T-cell (primary cell): Measurements from ENCODE around the gene GRHL3. TPM values are rescaled to one million over a fixed set of nuclear protein-coding genes. Genes with fewer than 3 reads are reported as not detected.

Experiments used
- ATAC-seq, 4 experiments: fragments of 200-7000 bp in 3 of 4; fragments of 150-1000 bp in 1 of 4; cut with Tn5 transposase; replicated peaks in 1 of 4; 1 replicate in 3 of 4; 2 replicates in 1 of 4; pipeline ENCODE4 v1.10.0; 2021; ENCODE audit warnings: moderate library complexity in 3 of 4, mild to moderate bottlenecking in 2 of 4, moderate number of reproducible peaks in 1 of 4
- CTCF ChIA-PET, 2 donors: fragments of 300-600 bp; sonication (Branson Sonifier 250); formaldehyde crosslinking; loops; one replicate each; lab custom pipeline; 2022; ENCODE audit warnings: antibody characterized with exemption in 2 of 2; lab: Charles Lee
- POLR2A ChIA-PET, 2 donors: fragments of 300-600 bp; sonication (Branson Sonifier 250); formaldehyde crosslinking; loops; one replicate each; lab custom pipeline; 2022; ENCODE audit warnings: antibody characterized with exemption in 2 of 2; lab: Charles Lee
- DNase-seq, 35 experiments: peaks; one replicate each; pipeline versions ENCODE4 v3.0.0 to v3.0.0-alpha.2; 2013 to 2023
- H3K27ac ChIP-seq: one replicate; pipeline ENCODE4 v1.5.1; 2013; ENCODE audit warnings: low read length
- H3K27me3 ChIP-seq, 2 experiments: replicated peaks in 1 of 2; 1 replicate in 1 of 2; 2 replicates in 1 of 2; pipeline versions ENCODE4 v1.6.1 to v1.7.0; 2013; ENCODE audit warnings: low read length in 1 of 2, mixed read lengths in 1 of 2; ENCODE audit not compliant: control insufficient read depth in 2 of 2, insufficient read depth in 2 of 2; ENCODE audit errors: extremely low read depth in 1 of 2
- H3K36me3 ChIP-seq, 2 donors: 1 replicate in 1 of 2; 2 replicates in 1 of 2; pipeline versions ENCODE4 v1.6.1 to v1.7.0; 2013; ENCODE audit warnings: low read length in 1 of 2; ENCODE audit not compliant: control insufficient read depth in 2 of 2, insufficient read depth in 1 of 2; ENCODE audit errors: extremely low read depth in 1 of 2
- H3K4me1 ChIP-seq, 2 experiments: 1 replicate in 1 of 2; 2 replicates in 1 of 2; pipeline versions ENCODE4 v1.6.1 to v1.7.0; 2013; ENCODE audit warnings: low read length in 2 of 2, mixed read lengths in 1 of 2; ENCODE audit not compliant: insufficient read depth in 2 of 2, control insufficient read depth in 1 of 2; ENCODE audit errors: extremely low read depth in 1 of 2
- H3K4me3 ChIP-seq, 2 donors: 1 replicate in 1 of 2; 2 replicates in 1 of 2; pipeline versions ENCODE4 v1.5.1 to v1.7.0; 2013; ENCODE audit warnings: mild to moderate bottlenecking in 2 of 2, low read length in 1 of 2, moderate library complexity in 1 of 2; ENCODE audit not compliant: control insufficient read depth in 1 of 2; ENCODE audit errors: extremely low read depth in 1 of 2
- H3K9me3 ChIP-seq: 2 replicates; pipeline ENCODE4 v1.7.0; 2013
- H3K27ac Mint-ChIP-seq, 2 donors: one replicate each; pipeline ENCODE4 v1.8.0; 2020 to 2021; ENCODE audit warnings: mild to moderate bottlenecking in 2 of 2, mixed read lengths in 2 of 2
- H3K27me3 Mint-ChIP-seq, 2 donors: one replicate each; pipeline ENCODE4 v1.8.0; 2021 to 2022; ENCODE audit warnings: mixed read lengths in 2 of 2
- H3K36me3 Mint-ChIP-seq: one replicate; pipeline ENCODE4 v1.8.0; 2021; ENCODE audit warnings: mixed read lengths
- H3K4me1 Mint-ChIP-seq, 3 donors: one replicate each; pipeline ENCODE4 v1.8.0; 2020 to 2022; ENCODE audit warnings: mixed read lengths in 3 of 3, mild to moderate bottlenecking in 1 of 3
- H3K4me3 Mint-ChIP-seq, 3 donors: one replicate each; pipeline ENCODE4 v1.8.0; 2020 to 2022; ENCODE audit warnings: mild to moderate bottlenecking in 3 of 3, mixed read lengths in 3 of 3, moderate library complexity in 3 of 3
- H3K9me3 Mint-ChIP-seq, 3 donors: one replicate each; pipeline ENCODE4 v1.8.0; 2020 to 2022; ENCODE audit warnings: mixed read lengths in 3 of 3
- WGBS: methylation state at CpG from one replicate; pipeline ENCODE4 v1.1.5; 2013; ENCODE audit warnings: missing lambda C conversion rate; ENCODE audit not compliant: insufficient coverage; 5-methylcytosine and 5-hydroxymethylcytosine counted together
- total RNA-seq, 35 experiments: library from RNA in 6 of 35; stranded (reverse) in 6 of 35; fragments of 120-200 nt in 1 of 35; gene quantifications; one replicate each; pipeline versions ENCODE4 v1.2.1 to v1.2.4 and lab custom pipeline; 2013 to 2026

Gene GRHL3
- total RNA-seq, 5 donors from 2014 or later (not counting 1 experiment from before 2014, with no cell fraction given), result not detected

DNA sequence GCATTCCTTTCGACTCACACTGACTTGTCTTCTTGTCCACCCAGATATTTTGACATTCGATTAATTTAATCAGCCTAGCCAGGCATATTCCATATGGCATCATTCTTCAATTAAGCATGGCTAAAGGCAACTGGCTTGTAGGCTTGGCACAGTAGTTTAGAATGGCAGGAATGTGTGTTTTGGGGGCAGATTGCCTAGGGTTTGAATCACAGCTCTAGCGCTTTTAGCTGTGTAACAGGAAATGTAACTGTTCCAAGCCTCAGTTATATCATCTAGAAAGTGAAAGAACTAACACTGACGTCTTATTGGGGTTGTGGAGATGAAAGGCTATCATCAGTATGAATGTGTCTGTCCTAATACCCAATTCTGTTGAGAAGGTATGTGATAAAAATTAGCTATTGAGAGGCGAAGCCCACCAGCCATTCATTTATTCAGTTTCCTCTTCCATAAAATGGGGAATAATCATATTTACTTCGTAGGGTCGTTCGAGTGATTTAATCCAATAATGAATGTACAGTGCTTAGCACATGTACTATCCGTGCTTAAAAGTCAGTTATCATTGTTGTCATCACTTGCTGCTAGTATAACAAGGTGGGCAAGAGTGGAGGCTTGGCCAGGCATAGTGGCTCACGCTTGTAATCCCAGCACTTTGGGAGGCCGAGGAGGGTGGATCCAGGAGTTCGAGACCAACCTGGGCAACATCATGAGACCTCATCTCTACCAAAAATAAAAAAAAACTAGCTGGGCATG is 41.6 kb upstream of the GRHL3 start:
- no peak for DNase-seq
- H3K27ac Mint-ChIP-seq, result no peak overlapping the region
- H3K4me3 ChIP-seq, result no peak overlapping the region

DNA sequence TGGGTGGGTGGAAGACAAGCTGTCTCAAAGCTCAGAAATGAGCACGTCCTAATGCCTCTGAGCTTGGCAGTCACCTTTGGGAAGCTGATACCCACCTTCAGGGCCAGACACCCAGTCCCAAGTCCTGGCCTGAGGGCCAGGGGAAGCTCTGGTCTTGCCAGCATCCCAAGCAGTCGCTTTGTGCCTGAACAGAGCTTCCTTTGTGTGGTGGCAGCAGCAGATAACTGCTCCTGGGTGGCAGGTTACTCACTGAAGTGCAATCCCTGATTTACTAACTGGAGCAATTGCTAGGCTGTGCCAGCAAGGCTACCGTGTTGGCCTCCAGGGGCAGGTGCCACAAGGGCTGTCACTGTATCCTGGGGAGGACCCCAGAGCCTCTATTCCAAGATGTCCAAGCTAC is 40.4 kb upstream of the GRHL3 start:
- CTCF ChIA-PET, result interaction anchor here in 1 of 2 donors (0.7 kb wide), 2 partner anchors 131 to 602 kb away, joined by 3 read pairs; no protein-coding TSS in a partner anchor
- WGBS, result 100% methylated on average over 2 of the region's 3 CpGs

More for the DNA sequence above, 41.6 kb upstream of the GRHL3 start:
- peaks cover 0 to 6% (median 3%) of the 10 kb centered on the region in 3 donors for H3K4me1 Mint-ChIP-seq
- POLR2A ChIA-PET, result no interaction called here
- CTCF ChIA-PET, result interaction anchor here in 1 of 2 donors (0.9 kb wide), 1 partner anchor 114 kb away, joined by 4 read pairs; no protein-coding TSS in a partner anchor
- H3K4me3 Mint-ChIP-seq, result peak overlapping the region in 1 of 3 donors; percentile 59
- H3K9me3 ChIP-seq, result no peaks in the 10 kb centered on the region
- peaks cover 4 to 5% (median 4%) of the 10 kb centered on the region in 3 donors for H3K9me3 Mint-ChIP-seq
- peaks cover 0 to 27% of the 10 kb centered on the region in 2 experiments for H3K27me3 ChIP-seq
- peaks cover 12 to 28% of the 10 kb centered on the region in 2 donors for H3K27me3 Mint-ChIP-seq
- peaks cover 7% of the 10 kb centered on the region for H3K36me3 Mint-ChIP-seq
- no peak for ATAC-seq
- H3K27ac ChIP-seq, result no peak overlapping the region
- no peaks in the 10 kb centered on the region for H3K36me3 ChIP-seq
- peaks cover 0 to 3% of the 10 kb centered on the region in 2 experiments for H3K4me1 ChIP-seq
- 55% methylated on average over 6 of the region's 12 CpGs for WGBS

DNA sequence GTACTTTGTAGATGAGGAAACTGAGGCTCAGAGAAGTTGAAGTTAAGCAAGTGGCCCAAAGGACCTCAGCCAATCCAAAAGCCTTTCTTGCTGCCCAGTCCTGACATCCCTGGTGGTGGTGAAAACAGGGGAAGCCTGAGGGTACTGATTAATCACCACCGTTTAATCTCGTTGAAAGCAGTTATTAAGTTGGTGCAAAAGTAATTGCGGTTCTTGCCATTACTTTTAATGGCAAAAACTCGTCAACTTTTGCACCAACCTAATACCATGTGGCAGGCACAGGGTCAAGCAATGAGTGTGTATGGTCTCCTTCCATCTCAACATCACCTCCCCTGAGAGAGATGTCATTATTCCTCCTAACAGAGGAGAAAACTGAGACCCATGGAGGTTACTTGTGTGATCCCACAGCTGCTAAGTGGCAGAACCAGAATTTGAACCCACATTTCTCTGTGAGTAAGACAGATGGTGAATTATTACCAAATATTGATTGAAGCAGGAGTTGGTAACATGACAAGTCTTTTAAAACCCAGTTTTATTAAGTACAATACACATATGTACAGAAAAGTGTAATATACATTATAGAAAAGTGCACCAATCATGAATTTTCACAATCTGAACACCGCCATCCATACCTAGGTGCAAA is 39.4 kb upstream of the GRHL3 start:
- no peak for ATAC-seq
- H3K36me3 Mint-ChIP-seq, result no peaks in the 10 kb centered on the region
- peaks cover 0 to 6% (median 3%) of the 10 kb centered on the region in 3 donors for H3K4me1 Mint-ChIP-seq
- DNase-seq, result no peak
- Histone ChIP-seq H3K27ac (no peak overlapping the region), H3K9me3 (no peaks in the 10 kb centered on the region), H3K4me3 (no peak overlapping the region), H3K4me1 (peaks cover 0 to 3% of the 10 kb centered on the region in 2 experiments), H3K36me3 (no peaks in the 10 kb centered on the region), H3K27me3 (peaks cover 0 to 17% of the 10 kb centered on the region in 2 experiments)
- H3K27ac Mint-ChIP-seq, result no peak overlapping the region
- peaks cover 0 to 13% of the 10 kb centered on the region in 2 donors for H3K27me3 Mint-ChIP-seq
- POLR2A ChIA-PET, result no interaction called here
- no CpG with 5 or more reads among the region's 5 CpGs for WGBS
- no peak overlapping the region for H3K4me3 Mint-ChIP-seq
- H3K9me3 Mint-ChIP-seq, result no peaks in the 10 kb centered on the region
- CTCF ChIA-PET, result interaction anchor here in 1 of 2 donors (0.6 kb wide), 1 partner anchor 551 kb away, joined by 4 read pairs; no protein-coding TSS in a partner anchor

More for the DNA sequence above, 40.4 kb upstream of the GRHL3 start:
- no peak for DNase-seq
- H3K27ac Mint-ChIP-seq, result no peak overlapping the region
- no peak overlapping the region for H3K4me3 Mint-ChIP-seq
- no peak for ATAC-seq
- POLR2A ChIA-PET, result no interaction called here
- peaks cover 0 to 27% of the 10 kb centered on the region in 2 experiments for H3K27me3 ChIP-seq
- peaks cover 2% of the 10 kb centered on the region for H3K36me3 Mint-ChIP-seq
- peaks cover 5 to 21% of the 10 kb centered on the region in 2 donors for H3K27me3 Mint-ChIP-seq
- H3K27ac ChIP-seq, result no peak overlapping the region
- peaks cover 0 to 6% (median 3%) of the 10 kb centered on the region in 3 donors for H3K4me1 Mint-ChIP-seq
- H3K9me3 Mint-ChIP-seq, result no peaks in the 10 kb centered on the region
- no peaks in the 10 kb centered on the region for H3K9me3 ChIP-seq
- no peaks in the 10 kb centered on the region for H3K36me3 ChIP-seq
- H3K4me1 ChIP-seq, result peaks cover 0 to 3% of the 10 kb centered on the region in 2 experiments
- H3K4me3 ChIP-seq, result no peak overlapping the region

GRCh38 chr1:24281591-24281990 is 37.6 kb upstream of the GRHL3 start:
- H3K9me3 ChIP-seq, result no peaks in the 10 kb centered on the region
- Mint-ChIP-seq H3K4me3 (no peak overlapping the region), H3K9me3 (no peaks in the 10 kb centered on the region), H3K4me1 (peaks cover 0 to 6% (median 3%) of the 10 kb centered on the region in 3 donors), H3K27ac (no peak overlapping the region), H3K36me3 (no peaks in the 10 kb centered on the region), H3K27me3 (peaks cover 0 to 1% of the 10 kb centered on the region in 2 donors)
- no peak overlapping the region for H3K27ac ChIP-seq
- CTCF ChIA-PET, result no interaction called here
- peaks cover 0 to 14% of the 10 kb centered on the region in 2 experiments for H3K27me3 ChIP-seq
- peaks cover 0 to 3% of the 10 kb centered on the region in 2 experiments for H3K4me1 ChIP-seq
- no peaks in the 10 kb centered on the region for H3K36me3 ChIP-seq
- no peak for ATAC-seq
- no CpG with 5 or more reads among the region's 2 CpGs for WGBS
- POLR2A ChIA-PET, result no interaction called here
- H3K4me3 ChIP-seq, result no peak overlapping the region
- no peak for DNase-seq

- ChIA-PET CTCF (no interaction called here), POLR2A (no interaction called here)
- WGBS, result no CpG with 5 or more reads among the region's 1 CpG
- H3K27me3 Mint-ChIP-seq, result peaks cover 0 to 1% of the 10 kb centered on the region in 2 donors
- Histone ChIP-seq H3K9me3 (no peaks in the 10 kb centered on the region), H3K27ac (no peak overlapping the region), H3K27me3 (peaks cover 0 to 15% of the 10 kb centered on the region in 2 experiments), H3K36me3 (no peaks in the 10 kb centered on the region), H3K4me1 (no peaks in the 10 kb centered on the region), H3K4me3 (no peak overlapping the region)
- H3K9me3 Mint-ChIP-seq, result no peaks in the 10 kb centered on the region
- H3K4me1 Mint-ChIP-seq, result peaks cover 0 to 4% (median 1%) of the 10 kb centered on the region in 3 donors
- H3K36me3 Mint-ChIP-seq, result no peaks in the 10 kb centered on the region
- DNase-seq, result no peak
- no peak overlapping the region for H3K4me3 Mint-ChIP-seq
- H3K27ac Mint-ChIP-seq, result no peak overlapping the region
- ATAC-seq, result no peak
These were observed 36.7 kb upstream of the GRHL3 start for GRCh38 chr1:24282491-24282890.

DNA sequence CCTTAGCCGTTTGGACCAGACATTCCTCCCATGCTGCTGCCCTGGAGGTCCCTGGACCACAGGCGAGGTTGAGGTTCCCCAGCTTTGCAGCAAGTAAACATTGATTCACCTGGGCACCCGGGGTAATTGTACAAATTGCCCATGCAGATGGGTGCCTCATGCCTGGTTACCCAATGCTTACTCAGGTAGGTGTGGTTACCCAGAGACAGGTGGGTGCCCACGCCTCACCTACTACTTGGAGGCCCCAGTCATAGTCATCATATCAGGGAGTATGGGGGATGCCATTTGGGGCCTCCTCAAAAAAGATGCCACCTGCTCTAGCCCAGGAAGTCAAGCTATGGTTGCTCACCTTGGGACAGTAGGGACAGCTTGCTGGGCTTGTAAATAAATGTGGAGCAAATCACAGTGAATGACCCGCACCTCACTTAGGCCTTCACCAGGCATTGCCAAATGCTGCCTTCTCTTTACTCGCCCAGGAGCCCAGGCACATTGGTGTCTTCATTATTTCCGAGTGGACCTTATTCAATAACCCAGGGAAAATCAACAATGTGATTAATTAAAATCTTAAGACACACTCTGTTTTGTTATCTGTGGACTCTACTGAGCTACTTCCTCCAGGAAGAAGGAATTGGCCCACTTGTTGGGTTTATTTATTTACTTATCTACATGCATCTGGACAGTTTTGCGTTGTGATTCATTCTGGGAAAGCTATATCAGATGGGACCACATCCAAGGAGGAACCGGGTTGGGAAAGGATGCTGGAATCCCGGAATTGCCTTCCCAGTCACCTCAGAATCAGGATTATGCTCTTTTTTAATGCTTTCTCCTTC is 35.6 kb upstream of the GRHL3 start:
- DNase-seq, result no peak
- no peaks in the 10 kb centered on the region for H3K9me3 Mint-ChIP-seq
- ChIA-PET POLR2A (no interaction called here), CTCF (no interaction called here)
- H3K4me3 Mint-ChIP-seq, result no peak overlapping the region
- H3K27ac Mint-ChIP-seq, result no peak overlapping the region
- H3K36me3 Mint-ChIP-seq, result no peaks in the 10 kb centered on the region
- Histone ChIP-seq H3K9me3 (no peaks in the 10 kb centered on the region), H3K36me3 (no peaks in the 10 kb centered on the region), H3K4me3 (no peak overlapping the region), H3K27ac (no peak overlapping the region), H3K4me1 (no peaks in the 10 kb centered on the region), H3K27me3 (peaks cover 0 to 12% of the 10 kb centered on the region in 2 experiments)
- ATAC-seq, result no peak
- H3K27me3 Mint-ChIP-seq, result peaks cover 0 to 1% of the 10 kb centered on the region in 2 donors
- 72% methylated on average over 5 of the region's 10 CpGs for WGBS
- H3K4me1 Mint-ChIP-seq, result no peaks in the 10 kb centered on the region
